Activated T-helper 1 cell treated with Interleukin-2 at 50 U/mL for 16 hours (primary cell): ENCODE results near the gene TMUB2.

Experiments
- DNase-seq: peaks from one replicate; pipeline ENCODE4 v3.0.0-alpha.2; 2020; ENCODE audit warnings: low read depth

Gene TMUB2

DNA sequence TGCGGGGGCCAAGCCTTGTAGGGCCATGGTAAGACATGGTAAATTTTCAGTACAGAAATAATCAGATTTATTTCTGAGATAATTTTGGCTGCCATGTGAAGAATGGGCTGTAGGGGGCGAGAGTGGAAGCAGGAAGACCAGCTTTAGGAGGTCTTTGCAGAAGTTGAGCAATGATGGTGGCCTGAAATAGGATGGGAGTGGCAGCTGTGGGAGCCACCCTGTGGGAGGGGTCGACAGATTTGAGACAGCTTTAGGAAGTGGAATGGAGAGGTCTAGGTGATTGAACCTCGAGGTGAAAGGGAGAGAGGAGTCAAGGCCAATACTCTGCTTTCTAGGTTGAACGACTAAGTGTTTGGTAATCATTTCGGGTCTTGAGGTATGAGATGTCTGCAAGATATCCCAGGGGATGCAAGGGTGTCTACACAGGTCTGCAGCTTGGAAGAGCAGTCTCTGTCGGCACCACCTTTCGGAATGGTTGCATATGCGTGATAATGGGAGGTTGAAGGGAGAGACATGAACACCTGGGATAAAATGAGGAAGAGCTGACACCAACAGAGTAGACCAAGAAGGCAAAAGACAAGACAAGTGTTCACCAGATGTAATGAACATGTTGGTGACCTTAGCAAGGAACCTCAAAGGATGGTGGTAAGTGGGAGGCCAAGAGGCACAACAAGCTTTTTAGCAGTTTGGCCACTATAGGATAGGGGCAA is 17.1 kb downstream of the TMUB2 start:
- DNase-seq, result no peak

DNA sequence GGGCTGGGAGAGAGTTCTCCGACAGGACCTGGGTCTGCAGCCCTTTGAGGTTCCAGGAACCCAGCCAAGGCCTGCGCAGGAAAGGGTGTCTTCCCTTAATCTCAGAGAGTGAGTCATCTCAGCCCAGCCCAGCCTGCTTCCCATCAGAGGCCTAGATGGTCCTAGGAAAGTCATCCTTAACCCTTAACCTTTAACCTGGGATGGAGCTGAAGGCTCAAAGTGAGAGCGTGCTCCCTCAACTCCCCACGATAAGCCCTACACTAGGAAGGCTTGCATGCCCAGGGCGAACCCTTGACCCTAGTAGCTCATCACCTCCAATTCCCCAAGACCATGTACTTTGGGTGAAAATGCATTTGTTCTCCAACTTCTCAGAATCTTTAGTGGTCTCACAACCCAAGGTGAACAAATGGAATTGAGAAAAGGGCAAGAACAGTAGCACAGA is 17.7 kb downstream of the TMUB2 start:
- no peak for DNase-seq

DNA sequence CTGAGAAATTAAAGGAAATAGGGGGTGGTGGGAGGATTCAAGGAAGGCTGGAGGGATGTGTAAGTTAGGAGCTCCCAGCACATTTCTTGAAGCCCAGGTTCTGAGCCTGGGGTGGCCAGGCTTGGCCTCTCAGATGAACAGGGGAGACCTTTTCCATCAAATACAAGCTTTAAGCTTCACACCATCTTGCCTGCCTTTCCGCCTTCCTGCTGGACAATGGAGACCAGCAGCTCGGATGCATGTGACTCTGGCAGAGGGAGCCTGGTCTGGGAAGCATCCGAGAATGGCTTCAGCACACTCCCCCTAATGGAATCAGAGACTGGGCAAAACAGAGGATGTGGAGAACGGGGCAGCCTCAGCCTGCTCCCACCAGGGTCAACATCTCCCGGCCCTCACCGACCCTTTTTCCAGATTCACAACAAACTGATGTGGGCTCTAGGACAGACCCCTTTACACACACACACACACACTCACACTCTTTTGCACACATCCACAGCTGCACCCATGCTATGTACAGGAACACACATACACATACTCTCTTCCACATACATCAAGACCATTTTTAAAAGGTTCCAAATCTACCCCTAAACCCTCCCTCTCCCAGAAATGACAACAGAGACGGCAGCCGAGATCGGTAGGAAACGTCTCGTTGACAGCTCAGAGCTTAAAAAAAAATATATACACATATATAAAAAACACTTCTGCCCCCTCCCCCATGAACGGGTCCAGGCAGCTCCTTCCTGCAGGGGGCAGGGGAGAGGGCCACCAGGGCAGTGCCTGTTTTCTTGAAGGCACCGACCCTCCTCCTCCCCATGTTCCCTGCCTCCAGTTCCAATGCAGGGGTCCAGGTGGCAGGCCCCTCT is 19.4 kb downstream of the TMUB2 start:
- DNase-seq, result no peak

DNA sequence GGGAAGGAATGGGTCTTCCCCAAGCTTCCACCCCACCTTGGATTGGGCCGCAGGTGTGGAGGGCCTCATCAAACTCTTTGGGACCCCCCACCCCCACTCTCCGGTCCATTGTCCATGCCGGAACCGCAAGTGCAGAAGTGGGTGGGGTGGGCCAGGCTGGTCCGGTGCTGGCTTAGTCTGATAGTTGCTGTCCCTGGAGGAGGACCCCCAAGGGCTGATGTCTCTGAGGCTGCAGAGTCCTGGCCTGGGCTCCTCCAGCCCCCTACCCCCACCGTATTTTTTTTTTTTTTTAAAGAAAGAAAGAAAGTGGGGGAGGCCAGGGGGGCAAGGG is 20.0 kb downstream of the TMUB2 start:
- DNase-seq, result no peak

DNA sequence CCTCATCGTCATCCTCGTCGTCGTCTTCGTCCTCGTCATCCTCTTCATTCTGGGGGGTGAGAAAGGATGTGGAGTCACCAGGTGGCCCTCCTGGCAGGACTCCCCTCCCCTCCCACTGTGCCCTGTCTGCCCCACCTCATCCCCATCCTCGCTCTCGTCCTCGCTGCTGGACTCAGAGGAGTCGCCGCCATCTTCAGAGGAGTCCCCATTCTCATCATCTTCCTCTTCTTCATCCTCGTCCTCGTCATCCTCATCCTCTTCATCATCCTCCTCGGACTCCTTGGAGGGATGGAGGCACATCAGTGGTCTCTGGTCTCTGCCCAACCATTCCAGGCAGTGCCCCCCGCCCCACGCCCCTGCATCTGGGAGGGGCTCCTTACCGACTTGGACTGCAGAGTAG is 20.5 kb downstream of the TMUB2 start:
- DNase-seq, result no peak

DNA sequence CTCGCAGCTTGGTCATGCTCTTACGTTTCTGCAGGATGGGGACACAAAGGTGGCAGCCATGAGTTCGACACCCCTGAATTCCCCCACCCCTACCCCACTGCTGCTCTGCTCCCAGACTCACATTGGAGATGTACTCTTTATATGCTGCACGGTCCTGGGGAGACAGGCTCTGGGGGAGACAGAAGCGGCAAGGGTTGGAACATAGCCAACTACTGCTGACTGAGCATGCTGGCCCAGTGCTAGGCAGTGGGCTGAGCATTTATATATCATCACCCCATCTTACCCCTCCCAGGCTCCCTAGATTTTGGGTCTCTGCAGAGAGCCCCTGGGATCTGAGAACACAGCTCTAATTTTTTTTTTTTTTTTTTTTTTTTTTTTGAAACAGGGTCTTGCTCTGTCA is 21.0 kb downstream of the TMUB2 start:
- DNase-seq, result no peak

DNA sequence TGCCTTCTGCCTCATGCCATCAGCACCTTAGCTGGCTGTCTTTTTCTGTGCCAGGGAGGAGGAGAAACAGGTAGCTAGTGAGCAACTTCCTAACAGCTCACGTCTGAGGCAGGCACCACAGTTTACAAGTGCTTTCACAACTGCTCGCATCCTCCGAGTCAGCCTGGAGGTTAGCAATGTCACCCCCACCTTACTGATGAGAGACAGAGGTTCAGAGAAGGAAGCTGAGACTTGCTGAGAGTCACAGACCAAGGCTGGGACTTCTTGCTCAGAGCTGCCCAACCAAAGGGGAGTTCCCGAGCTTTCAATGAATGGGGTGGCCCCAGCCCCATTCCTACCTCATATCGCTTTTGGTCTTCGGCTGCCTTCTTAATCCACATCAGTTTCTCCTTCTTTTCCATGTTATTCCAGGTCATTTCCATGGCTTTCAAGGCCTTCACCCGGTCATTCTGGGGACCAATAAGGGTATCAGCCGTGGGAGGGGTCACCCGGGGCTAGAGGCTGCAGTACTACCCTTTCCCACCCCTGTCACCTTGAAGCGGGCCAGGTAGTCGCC is 23.1 kb downstream of the TMUB2 start:
- no peak for DNase-seq

DNA sequence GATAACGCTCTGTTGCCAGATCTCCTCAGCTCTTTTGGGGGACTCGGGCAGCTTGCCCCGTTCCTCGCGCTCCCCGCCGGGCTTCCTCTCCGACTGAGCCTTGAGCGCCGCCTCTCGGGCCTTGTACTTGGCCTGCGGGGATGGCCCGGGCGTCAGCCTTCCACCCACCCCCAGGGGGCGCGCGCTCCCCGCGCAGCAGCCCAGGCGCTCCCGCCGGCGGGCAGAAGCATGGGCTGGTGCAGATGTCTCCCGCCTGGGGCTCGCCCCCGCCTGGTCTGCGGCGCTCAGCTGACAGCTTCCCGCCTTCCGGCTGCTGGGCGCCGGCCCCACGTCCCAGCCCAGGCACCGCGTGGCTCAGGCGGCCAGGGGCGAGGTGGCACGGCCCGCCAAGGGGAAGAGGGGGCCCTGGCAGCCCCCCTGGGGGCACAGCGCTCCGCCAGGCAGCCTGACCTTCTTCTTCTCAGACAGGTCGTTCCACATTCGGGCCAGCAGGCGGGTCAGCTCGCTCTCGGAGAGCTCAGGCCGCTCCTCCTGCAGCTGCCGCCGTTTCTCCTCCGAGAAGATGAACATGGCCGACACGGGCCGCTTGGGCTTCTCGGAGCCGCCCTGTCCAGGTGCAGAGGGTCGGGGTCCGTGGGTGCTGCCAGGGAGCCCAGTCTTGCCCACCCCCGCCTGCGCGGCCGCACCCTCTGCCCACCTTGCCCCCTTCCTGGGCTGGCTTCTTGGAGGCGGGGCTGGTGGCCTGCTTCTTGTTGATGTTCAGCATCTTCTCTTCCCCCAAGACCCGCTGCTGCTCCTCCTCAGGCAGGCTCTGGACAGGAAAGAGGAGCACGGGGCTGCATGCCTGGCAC is 23.8 kb downstream of the TMUB2 start:
- DNase-seq, result peak; percentile 87

DNA sequence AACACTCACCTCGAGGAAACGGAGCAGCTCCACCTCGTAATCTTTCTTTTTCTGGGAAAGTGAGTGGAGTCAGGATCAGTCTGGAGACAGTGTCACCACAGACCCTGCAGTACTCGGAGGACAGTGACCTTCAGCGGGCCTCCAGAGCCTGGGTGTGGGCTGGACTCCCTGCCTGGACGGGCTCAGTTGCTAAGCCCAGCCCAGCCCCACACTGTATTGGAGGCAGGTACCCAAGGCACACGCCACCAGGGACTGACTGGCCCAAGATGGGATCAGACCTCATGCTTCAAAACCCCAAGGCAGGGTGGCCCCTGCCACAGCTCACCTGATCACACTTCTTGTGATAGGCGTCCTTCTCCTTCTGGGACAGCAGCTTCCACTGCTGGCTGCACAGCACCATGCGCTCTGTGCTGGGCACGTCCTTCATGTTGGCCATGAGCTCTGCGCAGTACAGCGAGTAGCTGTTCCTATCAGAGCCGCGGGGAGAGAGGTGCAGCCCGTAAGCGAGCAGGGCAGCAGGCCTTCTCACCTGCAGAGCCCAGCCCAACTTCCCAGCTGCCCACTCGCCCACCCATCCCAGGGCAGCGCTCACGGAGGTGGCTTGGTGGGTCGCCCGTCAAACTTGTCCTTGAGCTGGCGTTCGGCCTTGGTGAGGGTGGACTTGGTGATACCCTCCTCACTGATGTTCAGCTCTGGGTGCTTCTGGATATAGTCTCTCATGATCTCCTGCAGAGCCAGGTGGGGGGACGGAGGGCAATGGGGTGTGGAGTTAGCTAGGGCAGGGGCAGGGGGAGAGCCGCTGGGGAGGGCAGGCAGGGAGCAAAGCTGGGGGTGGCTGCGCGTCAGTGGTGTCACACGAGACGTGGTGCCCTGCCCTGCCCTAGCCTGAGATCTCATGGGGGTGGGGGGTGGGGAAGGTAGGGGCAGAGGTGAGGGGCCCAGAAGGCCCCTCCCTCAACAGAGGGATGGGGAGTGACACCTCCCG is 24.8 kb downstream of the TMUB2 start:
- DNase-seq, result no peak

DNA sequence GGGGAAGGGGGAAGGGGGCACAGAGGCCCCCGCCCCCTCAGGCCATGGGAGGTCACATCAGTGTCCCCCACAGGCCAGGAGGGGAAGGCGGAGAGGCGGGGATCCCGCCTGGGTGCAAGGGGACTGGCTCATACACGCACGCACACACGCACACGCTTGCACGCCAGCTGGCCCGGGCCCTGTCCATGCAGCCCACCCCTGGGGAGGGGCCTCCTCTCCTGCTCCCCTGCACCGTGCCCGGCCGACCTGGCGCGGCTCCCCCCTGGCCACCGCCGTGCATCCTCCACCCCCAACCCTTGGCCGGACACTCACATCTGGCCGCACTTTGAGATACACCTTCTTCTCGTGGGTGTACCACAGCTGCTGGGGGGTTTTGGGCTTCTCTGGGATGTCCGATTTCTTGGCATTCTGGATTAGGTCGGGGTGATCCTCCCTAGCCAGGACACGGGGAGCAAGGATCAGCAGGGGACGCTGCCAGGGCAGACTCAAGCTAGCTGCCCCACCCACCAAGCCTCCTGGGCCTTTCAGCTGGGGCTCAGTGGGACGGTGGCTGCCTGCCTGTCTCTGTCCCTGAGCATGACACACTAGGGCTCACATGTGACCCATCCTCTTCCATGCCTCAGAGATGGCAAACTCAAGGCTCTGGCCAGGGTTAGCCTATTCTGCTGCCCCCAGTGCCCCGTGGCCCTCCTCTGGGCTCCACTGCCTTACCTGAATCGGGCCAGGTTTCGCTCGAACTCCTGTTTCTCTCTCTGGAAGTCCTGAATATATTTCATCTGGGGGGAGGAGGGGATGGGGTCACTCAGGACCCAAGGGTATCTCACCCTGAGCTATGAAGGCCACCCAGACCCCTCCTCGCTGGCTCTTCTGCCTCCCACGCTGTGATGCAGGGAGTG is 26.0 kb downstream of the TMUB2 start:
- no peak for DNase-seq

DNA sequence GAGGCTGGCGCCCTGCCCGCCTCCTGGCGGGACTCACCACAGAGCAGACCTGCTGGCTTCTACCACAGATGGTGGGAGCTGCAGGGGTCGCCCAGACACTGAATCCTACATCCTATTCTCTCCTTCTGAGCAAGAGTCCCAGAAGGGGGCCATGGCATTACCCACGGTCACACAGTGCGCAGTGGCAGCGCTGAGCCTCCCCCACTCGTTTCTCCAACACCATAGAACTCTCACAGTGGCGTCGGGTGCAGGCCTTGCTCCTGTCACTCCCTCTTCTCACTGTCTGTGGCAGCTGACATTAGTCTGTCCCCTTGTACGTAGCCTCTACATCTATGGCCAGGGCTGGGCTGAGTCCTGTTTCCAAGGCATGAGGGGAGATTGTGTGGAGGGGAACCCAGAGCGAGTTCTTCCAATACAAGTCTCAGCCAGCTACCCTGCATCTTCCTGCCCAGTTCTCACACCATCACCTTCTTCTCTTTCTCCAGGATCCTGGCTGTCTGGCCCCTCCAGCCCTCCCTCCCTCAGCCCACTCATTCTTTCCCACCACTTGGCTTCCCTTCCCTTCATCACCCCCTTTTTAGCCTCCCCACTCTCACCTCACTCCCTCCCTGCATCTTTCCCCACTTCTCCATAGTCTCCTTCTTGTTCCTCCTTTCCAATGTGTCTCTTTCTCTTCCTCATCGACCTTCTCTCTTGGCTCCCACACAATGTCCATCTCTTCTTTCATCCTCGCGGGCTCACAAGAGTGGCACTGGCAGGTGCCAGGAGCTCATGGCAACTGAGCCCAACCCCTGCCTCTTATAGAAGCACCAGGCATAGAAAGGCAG is 26.8 kb downstream of the TMUB2 start:
- DNase-seq, result no peak

DNA sequence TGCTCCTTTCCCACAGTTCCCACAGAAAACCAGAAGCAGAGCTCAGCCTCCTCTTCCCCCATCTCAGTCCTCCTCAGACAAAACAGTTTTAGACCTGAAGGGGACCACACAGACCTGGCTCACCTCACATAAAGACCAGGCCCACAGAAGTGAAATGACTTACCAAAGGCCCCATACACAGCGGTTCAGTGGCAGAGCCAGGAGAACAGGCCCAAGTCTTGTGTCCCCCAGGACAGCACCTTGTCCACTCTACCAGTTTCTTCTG is 27.4 kb downstream of the TMUB2 start:
- no peak for DNase-seq

DNA sequence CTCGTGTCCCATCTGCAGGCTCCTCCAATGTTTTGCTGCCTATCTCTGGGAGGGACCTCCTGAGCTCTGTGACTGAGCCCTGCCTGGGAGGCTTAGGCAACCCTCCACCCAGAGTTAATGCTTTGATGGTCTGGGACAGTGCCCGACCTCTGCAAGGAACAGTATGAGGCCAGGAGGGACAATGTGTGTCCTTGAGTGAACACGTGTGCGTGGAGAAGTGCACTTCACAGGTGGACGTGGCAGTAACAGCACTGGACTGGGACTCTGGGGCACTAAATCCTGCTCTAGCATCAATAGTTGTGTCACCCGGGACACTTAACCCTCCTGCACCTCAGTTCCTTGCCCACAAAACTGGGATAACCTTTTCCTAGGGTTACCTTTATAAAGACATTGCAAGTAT is 28.1 kb downstream of the TMUB2 start:
- no peak for DNase-seq

DNA sequence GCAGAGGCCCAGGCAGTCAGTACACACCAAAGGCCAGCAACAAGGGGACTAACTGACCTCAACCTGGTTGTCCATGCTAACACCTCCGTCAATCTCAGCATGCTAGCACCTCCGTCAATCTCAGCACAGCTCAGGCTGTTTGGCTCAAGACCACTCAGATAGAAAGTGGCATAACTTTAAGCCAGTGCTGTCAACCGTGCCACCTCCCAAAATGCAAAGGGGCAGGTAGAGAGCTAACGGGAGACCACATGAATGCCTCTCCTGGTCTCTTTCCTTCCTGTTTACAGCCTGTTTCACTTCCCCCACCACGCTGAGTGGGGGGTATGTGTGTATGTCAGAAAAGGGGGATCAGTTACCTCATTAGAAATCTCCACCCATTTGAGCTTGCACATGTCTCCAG is 29.4 kb downstream of the TMUB2 start:
- DNase-seq, result peak; percentile 29

DNA sequence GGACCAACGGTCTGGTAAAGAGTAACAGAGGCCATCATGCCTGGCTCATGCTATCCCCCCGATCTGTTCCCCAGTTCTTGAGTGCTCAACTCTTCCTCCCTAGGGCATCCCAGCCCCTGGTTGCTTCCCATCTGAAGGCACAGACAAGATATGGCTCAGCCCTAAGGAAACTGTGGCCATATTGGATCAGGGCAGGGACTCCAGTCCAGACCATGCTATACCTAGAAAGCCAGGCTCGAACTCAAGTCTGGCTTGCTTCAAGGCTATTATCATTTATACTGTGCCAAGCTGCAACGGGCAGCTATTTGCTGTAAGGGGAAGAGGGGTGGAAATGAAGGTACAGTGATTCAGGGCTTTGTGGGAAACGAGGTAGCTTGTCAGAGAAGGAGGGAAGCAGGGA is 29.9 kb downstream of the TMUB2 start:
- no peak for DNase-seq

DNA sequence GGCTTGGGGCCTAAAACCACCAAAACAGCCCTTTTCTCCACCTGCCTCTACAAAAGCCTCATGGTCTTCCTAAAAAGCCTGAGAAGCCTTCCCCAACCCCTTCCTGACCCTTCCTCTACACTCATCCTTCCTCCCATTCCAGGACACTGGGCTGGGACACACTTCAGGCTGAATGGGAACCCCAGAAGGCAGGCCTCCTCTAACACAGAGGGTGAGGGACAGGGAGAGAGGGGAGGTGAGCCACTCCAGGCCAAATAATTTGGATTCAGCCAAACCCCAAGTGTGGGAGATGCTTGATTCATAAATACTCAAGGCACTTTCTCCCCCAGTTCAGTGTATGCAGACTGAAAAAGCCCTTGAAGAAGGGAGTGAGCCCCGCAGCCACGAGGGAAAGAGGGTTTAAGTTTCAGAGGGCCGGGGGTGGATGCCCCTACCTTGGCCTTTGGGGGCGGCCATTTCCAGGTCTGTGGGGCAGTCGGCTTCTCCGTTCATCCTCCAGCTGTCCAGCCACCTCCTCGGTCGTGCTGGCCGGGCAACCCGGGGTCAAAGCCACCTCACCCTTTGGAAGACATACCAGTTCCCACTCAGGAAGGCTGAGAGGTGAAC is 31.1 kb downstream of the TMUB2 start:
- no peak for DNase-seq

DNA sequence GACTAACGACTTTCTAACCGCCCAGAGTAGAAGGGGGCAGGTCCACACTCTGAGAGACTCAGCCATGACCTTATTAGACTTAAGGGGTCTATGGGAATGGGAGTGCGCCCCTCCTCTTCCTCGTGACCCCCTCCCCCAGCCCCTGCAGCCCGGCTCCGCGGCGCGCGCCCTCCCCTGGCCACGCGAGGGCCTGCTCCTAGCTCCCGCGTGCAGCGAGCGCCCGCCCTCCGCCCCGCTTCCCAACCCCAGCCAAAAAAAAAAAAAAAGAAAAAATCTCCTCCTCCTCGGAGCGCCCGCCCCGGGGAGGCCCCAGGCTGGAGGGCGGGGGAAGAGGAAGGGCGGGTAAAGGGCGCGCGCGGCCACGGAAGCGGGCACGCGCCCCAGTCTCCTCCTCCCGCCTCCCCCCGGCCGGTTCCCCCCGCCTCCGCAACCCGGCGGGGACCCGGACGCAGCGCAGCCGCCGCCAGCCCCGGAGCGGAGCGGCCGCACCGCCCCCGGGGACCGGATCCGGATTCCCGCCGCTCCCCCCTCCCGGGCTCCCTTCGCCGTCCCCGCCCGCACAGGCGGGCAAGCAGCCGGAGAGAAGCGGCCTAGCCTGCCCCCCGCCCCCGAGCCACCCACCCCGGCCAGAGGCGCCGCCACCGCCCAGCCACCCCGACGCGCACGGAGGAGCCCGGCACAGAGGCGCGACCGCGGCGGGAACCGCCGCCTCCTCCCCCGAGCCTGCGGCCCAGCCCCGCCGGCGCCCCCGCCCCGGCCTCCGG is 31.8 kb downstream of the TMUB2 start:
- peak; percentile 86 for DNase-seq

DNA sequence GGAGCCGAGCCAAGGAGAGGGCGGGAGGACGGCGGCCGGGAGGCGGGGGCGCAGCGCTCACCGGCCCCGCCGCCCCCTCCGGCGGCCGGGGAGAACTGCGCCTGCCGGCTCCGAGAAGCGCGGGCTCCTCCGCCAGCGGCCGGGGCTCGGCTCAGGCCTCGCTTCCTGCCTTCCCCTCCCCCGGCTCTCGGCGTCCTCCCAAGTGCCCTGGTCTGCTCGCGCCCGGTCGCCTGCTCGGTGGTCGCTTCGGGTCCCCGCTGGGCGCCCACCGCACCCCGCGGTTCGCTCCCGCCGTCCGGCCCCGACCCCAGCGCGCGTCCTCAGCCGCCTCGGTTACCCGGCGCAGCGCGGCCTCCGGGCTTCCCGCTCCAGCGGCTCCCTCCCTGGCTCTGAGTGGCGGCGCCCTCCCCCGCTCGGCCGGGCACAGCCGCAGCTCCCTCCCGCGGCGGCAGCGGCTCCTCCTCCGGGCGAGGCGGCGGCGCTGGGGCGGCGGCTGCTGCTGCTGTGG is 32.4 kb downstream of the TMUB2 start:
- peak; percentile 73 for DNase-seq
